ENCODE data around the gene TECPR2.

- TF ChIP-seq YY1 (IDR thresholded peaks at IDR 0.05; ENCODE audit: extremely low read depth, insufficient replicate concordance, low read depth, low read length) (no peak), ZNF274 (IDR thresholded peaks at IDR 0.05; ENCODE audit: low read depth, low read length) (no peak), CEBPB (IDR thresholded peaks at IDR 0.05; ENCODE audit: low read depth) (no peak), POLR2A (IDR thresholded peaks at IDR 0.05; ENCODE audit: borderline replicate concordance, extremely low read depth, insufficient read depth, insufficient read length) (no peak), EZH2 (IDR thresholded peaks at IDR 0.05) (no peak), POLR2AphosphoS5 (IDR thresholded peaks at IDR 0.05; ENCODE audit: low read depth, low read length) (no peak), MAX (IDR thresholded peaks at IDR 0.05) (no peak), FOSL1 (IDR thresholded peaks at IDR 0.05; ENCODE audit: low read depth) (no peak), EZH2phosphoT487 (IDR thresholded peaks at IDR 0.05; ENCODE audit: borderline replicate concordance) (no peak)
- TF ChIP-seq, protein P1, sequence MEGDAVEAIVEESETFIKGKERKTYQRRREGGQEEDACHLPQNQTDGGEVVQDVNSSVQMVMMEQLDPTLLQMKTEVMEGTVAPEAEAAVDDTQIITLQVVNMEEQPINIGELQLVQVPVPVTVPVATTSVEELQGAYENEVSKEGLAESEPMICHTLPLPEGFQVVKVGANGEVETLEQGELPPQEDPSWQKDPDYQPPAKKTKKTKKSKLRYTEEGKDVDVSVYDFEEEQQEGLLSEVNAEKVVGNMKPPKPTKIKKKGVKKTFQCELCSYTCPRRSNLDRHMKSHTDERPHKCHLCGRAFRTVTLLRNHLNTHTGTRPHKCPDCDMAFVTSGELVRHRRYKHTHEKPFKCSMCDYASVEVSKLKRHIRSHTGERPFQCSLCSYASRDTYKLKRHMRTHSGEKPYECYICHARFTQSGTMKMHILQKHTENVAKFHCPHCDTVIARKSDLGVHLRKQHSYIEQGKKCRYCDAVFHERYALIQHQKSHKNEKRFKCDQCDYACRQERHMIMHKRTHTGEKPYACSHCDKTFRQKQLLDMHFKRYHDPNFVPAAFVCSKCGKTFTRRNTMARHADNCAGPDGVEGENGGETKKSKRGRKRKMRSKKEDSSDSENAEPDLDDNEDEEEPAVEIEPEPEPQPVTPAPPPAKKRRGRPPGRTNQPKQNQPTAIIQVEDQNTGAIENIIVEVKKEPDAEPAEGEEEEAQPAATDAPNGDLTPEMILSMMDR (IDR thresholded peaks at IDR 0.05 in 2 of 3, conservative IDR thresholded peaks at IDR 0.05 in 1 of 3; ENCODE audit: borderline replicate concordance in 1 of 3, insufficient read depth in 1 of 3, low read depth in 2 of 3, low read length in 2 of 3): no peak
- TF ChIP-seq, protein P2, sequence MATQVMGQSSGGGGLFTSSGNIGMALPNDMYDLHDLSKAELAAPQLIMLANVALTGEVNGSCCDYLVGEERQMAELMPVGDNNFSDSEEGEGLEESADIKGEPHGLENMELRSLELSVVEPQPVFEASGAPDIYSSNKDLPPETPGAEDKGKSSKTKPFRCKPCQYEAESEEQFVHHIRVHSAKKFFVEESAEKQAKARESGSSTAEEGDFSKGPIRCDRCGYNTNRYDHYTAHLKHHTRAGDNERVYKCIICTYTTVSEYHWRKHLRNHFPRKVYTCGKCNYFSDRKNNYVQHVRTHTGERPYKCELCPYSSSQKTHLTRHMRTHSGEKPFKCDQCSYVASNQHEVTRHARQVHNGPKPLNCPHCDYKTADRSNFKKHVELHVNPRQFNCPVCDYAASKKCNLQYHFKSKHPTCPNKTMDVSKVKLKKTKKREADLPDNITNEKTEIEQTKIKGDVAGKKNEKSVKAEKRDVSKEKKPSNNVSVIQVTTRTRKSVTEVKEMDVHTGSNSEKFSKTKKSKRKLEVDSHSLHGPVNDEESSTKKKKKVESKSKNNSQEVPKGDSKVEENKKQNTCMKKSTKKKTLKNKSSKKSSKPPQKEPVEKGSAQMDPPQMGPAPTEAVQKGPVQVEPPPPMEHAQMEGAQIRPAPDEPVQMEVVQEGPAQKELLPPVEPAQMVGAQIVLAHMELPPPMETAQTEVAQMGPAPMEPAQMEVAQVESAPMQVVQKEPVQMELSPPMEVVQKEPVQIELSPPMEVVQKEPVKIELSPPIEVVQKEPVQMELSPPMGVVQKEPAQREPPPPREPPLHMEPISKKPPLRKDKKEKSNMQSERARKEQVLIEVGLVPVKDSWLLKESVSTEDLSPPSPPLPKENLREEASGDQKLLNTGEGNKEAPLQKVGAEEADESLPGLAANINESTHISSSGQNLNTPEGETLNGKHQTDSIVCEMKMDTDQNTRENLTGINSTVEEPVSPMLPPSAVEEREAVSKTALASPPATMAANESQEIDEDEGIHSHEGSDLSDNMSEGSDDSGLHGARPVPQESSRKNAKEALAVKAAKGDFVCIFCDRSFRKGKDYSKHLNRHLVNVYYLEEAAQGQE (IDR thresholded peaks at IDR 0.05; ENCODE audit: low read depth): no peak
- TF ChIP-seq, protein P3, sequence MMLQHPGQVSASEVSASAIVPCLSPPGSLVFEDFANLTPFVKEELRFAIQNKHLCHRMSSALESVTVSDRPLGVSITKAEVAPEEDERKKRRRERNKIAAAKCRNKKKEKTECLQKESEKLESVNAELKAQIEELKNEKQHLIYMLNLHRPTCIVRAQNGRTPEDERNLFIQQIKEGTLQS (IDR thresholded peaks at IDR 0.05): no peak
- TF ChIP-seq, protein P4, sequence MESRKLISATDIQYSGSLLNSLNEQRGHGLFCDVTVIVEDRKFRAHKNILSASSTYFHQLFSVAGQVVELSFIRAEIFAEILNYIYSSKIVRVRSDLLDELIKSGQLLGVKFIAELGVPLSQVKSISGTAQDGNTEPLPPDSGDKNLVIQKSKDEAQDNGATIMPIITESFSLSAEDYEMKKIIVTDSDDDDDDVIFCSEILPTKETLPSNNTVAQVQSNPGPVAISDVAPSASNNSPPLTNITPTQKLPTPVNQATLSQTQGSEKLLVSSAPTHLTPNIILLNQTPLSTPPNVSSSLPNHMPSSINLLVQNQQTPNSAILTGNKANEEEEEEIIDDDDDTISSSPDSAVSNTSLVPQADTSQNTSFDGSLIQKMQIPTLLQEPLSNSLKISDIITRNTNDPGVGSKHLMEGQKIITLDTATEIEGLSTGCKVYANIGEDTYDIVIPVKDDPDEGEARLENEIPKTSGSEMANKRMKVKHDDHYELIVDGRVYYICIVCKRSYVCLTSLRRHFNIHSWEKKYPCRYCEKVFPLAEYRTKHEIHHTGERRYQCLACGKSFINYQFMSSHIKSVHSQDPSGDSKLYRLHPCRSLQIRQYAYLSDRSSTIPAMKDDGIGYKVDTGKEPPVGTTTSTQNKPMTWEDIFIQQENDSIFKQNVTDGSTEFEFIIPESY (IDR thresholded peaks at IDR 0.05; ENCODE audit: extremely low read depth, insufficient replicate concordance, low read length): no peak
These were observed 52.9 kb downstream of the TECPR2 start for GRCh38 chr14:102415671-102416070.
